ENCODE results near the gene GET4. TPM values are rescaled to one million over a fixed set of nuclear protein-coding genes. Genes with fewer than 3 reads are reported as not detected.
"Not testable (repeated sequence)": the region's sequence is repeated elsewhere in the genome, so short reads cannot be mapped to it uniquely, and the experiment has no call there.

Gene GET4
- total RNA-seq, 1 experiment from 2014 or later = 130 TPM

DNA sequence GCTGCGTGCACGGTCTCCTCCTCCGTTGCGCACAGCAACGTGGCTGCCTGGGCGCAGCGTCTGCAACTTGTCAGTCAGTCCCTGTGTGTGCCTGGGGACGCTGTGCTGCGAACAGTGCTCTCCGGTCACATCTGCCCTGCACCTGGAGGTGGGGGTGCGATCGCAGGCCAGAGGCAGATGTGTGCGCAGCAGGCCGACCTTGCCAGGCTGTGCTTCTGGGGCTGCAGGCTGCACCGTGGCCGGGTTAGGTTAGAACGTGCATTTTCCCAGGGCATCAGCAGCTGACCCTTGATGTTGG is 8.2 kb upstream of the GET4 start:
- no peak overlapping the region for H3K4me3 Mint-ChIP-seq (ENCODE audit: unreplicated experiment)
- H3K4me1 Mint-ChIP-seq (ENCODE audit: low read depth, unreplicated experiment) = peaks cover 2% of the 10 kb centered on the region
- peaks cover 79% of the 10 kb centered on the region for H3K36me3 Mint-ChIP-seq (ENCODE audit: insufficient read depth, unreplicated experiment)
- H3K4me3 ChIP-seq (ENCODE audit: low read depth, low read length) = no peak overlapping the region
- H3K27me3 Mint-ChIP-seq (ENCODE audit: insufficient read depth, unreplicated experiment) = no peaks in the 10 kb centered on the region
- ChIA-PET CTCF (no interaction called here), POLR2A (no interaction called here)
- no peaks in the 10 kb centered on the region for H3K27me3 ChIP-seq (replicated peaks; ENCODE audit: control insufficient read depth, insufficient read depth, low read length)
- peaks cover 5% of the 10 kb centered on the region for H3K36me3 ChIP-seq (ENCODE audit: control insufficient read depth, insufficient read depth, low read length)
- BruUV-seq (replicated peaks) = no TSS peak
- intact Hi-C loops (cut with micrococcal nuclease; ENCODE audit: unreplicated experiment) = no loop called here
- H3K9me3 Mint-ChIP-seq (ENCODE audit: unreplicated experiment) = no peaks in the 10 kb centered on the region
- no peaks in the 10 kb centered on the region for H3K4me1 ChIP-seq
- TF ChIP-seq, protein P1, sequence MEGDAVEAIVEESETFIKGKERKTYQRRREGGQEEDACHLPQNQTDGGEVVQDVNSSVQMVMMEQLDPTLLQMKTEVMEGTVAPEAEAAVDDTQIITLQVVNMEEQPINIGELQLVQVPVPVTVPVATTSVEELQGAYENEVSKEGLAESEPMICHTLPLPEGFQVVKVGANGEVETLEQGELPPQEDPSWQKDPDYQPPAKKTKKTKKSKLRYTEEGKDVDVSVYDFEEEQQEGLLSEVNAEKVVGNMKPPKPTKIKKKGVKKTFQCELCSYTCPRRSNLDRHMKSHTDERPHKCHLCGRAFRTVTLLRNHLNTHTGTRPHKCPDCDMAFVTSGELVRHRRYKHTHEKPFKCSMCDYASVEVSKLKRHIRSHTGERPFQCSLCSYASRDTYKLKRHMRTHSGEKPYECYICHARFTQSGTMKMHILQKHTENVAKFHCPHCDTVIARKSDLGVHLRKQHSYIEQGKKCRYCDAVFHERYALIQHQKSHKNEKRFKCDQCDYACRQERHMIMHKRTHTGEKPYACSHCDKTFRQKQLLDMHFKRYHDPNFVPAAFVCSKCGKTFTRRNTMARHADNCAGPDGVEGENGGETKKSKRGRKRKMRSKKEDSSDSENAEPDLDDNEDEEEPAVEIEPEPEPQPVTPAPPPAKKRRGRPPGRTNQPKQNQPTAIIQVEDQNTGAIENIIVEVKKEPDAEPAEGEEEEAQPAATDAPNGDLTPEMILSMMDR (IDR thresholded peaks at IDR 0.05; ENCODE audit: insufficient read depth in 1 of 2, low read depth in 1 of 2, low read length in 1 of 2, severe bottlenecking in 1 of 2, unreplicated experiment in 1 of 2) = no peak
- H3K27ac Mint-ChIP-seq (ENCODE audit: unreplicated experiment) = no peak overlapping the region
- DNase-seq = no peak
- H3K9me3 ChIP-seq = no peaks in the 10 kb centered on the region

DNA sequence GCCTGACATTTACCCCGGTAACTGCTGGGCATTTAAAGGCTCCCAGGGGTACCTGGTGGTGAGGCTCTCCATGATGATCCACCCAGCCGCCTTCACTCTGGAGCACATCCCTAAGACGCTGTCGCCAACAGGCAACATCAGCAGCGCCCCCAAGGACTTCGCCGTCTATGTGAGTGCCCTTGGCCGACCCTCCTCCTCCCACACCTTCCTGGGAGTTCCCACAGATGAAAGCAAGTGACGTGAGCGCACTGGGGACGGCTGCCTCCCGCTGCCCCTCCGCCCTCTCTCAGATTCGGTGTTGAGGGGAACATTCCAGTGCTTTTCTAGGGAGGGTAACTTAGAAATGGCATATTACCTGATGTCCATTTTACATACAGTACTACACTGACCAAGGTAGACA is 7.0 kb upstream of the GET4 start:
- no TSS peak for BruUV-seq (replicated peaks)
- TF ChIP-seq, protein P1 (IDR thresholded peaks at IDR 0.05; ENCODE audit: insufficient read depth in 1 of 2, low read depth in 1 of 2, low read length in 1 of 2, severe bottlenecking in 1 of 2, unreplicated experiment in 1 of 2) = no peak
- POLR2A ChIA-PET = no interaction called here

DNA sequence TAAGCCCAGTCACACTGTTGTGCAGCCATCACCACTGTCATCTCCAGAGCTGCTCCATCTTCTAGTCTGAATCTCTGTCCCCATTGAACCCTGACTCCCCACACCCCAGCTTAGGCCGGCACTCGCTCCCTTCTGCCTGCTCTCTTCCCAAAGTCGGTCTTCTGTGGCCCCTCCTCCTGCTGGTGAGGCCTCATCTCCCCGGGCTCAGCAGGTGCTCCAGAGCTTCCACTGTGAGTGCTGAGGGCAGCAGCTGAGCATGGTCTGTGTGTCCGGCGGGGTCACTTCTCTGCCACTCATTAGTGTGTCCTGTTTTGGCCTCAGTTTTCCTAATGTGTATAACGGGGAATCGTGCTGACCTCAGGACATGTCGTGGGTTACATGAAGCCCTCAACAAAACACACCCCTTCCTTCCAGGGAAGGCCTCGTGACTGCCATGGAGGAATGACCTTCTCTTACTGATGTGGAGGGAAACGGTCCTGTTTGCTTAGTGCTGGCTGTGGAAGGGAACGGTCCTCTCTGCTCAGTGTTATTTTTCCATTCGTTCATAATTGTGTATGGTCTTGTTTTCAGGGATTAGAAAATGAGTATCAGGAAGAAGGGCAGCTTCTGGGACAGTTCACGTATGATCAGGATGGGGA is 4.3 kb upstream of the GET4 start:
- H3K36me3 Mint-ChIP-seq (ENCODE audit: insufficient read depth, unreplicated experiment) = peaks cover 57% of the 10 kb centered on the region
- Histone ChIP-seq H3K36me3 (ENCODE audit: control insufficient read depth, insufficient read depth, low read length) (peaks cover 5% of the 10 kb centered on the region), H3K4me3 (ENCODE audit: low read depth, low read length) (no peak overlapping the region), H3K27me3 (replicated peaks; ENCODE audit: control insufficient read depth, insufficient read depth, low read length) (no peaks in the 10 kb centered on the region), H3K9me3 (no peaks in the 10 kb centered on the region), H3K4me1 (peaks cover 16% of the 10 kb centered on the region)
- H3K27me3 Mint-ChIP-seq (ENCODE audit: insufficient read depth, unreplicated experiment) = no peaks in the 10 kb centered on the region
- no peaks in the 10 kb centered on the region for H3K9me3 Mint-ChIP-seq (ENCODE audit: unreplicated experiment)
- ChIA-PET CTCF (interaction anchor here (0.6 to 1.3 kb wide), 2 partner anchors 33 to 36 kb away, joined by 4 to 6 read pairs; no protein-coding TSS in a partner anchor), POLR2A (no interaction called here)
- DNase-seq = no peak
- H3K27ac Mint-ChIP-seq (ENCODE audit: unreplicated experiment) = no peak overlapping the region
- BruUV-seq (replicated peaks) = no TSS peak
- peaks cover 9% of the 10 kb centered on the region for H3K4me1 Mint-ChIP-seq (ENCODE audit: low read depth, unreplicated experiment)
- intact Hi-C loops (cut with micrococcal nuclease; ENCODE audit: unreplicated experiment) = loop anchor here (2.0 to 5.0 kb wide), 2 partner anchors 55 to 549 kb away; no protein-coding TSS in a partner anchor
- TF ChIP-seq, protein P1 (IDR thresholded peaks at IDR 0.05; ENCODE audit: insufficient read depth in 1 of 2, low read depth in 1 of 2, low read length in 1 of 2, severe bottlenecking in 1 of 2, unreplicated experiment in 1 of 2) = no peak
- no peak overlapping the region for H3K4me3 Mint-ChIP-seq (ENCODE audit: unreplicated experiment)

More for the DNA sequence above, 7.0 kb upstream of the GET4 start:
- no peaks in the 10 kb centered on the region for H3K9me3 Mint-ChIP-seq (ENCODE audit: unreplicated experiment)
- Histone ChIP-seq H3K27me3 (replicated peaks; ENCODE audit: control insufficient read depth, insufficient read depth, low read length) (no peaks in the 10 kb centered on the region), H3K36me3 (ENCODE audit: control insufficient read depth, insufficient read depth, low read length) (peaks cover 5% of the 10 kb centered on the region), H3K4me1 (peaks cover 9% of the 10 kb centered on the region), H3K9me3 (no peaks in the 10 kb centered on the region), H3K4me3 (ENCODE audit: low read depth, low read length) (no peak overlapping the region)
- peaks cover 9% of the 10 kb centered on the region for H3K4me1 Mint-ChIP-seq (ENCODE audit: low read depth, unreplicated experiment)
- no peak overlapping the region for H3K27ac Mint-ChIP-seq (ENCODE audit: unreplicated experiment)
- CTCF ChIA-PET = no interaction called here
- no peak for DNase-seq
- no peak overlapping the region for H3K4me3 Mint-ChIP-seq (ENCODE audit: unreplicated experiment)
- intact Hi-C loops (cut with micrococcal nuclease; ENCODE audit: unreplicated experiment) = no loop called here
- peaks cover 74% of the 10 kb centered on the region for H3K36me3 Mint-ChIP-seq (ENCODE audit: insufficient read depth, unreplicated experiment)
- H3K27me3 Mint-ChIP-seq (ENCODE audit: insufficient read depth, unreplicated experiment) = no peaks in the 10 kb centered on the region

DNA sequence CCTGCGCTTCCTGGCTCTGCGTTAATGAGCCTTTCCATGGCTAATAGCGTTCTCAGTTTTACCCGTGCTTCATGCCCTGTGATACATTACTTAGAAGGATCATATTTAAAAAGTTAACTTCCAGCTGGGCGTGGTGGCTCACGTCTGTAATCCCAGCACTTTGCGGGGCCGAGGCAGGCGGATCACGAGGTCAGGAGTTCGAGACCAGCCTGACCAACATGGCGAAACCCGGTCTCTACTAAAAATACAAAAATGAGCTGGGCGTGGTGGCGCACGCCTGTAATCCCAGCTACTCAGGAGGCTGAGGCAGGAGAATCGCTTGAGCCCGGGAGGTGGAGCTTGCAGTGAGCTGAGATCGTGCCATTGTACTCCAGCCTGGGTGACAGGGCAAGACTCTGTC is 3.7 kb upstream of the GET4 start:
- DNase-seq; H3K27me3 Mint-ChIP-seq (ENCODE audit: insufficient read depth, unreplicated experiment): not testable (repeated sequence)

More for the DNA sequence above, 3.7 kb upstream of the GET4 start:
- H3K4me1 Mint-ChIP-seq (ENCODE audit: low read depth, unreplicated experiment); H3K27me3 ChIP-seq (replicated peaks; ENCODE audit: control insufficient read depth, insufficient read depth, low read length); BruUV-seq (replicated peaks); H3K9me3 Mint-ChIP-seq (ENCODE audit: unreplicated experiment); H3K9me3 ChIP-seq; POLR2A ChIA-PET; H3K36me3 ChIP-seq (ENCODE audit: control insufficient read depth, insufficient read depth, low read length); H3K4me3 Mint-ChIP-seq (ENCODE audit: unreplicated experiment); H3K4me3 ChIP-seq (ENCODE audit: low read depth, low read length): not testable (repeated sequence)
- peak overlapping the region; percentile 48 for H3K27ac Mint-ChIP-seq (ENCODE audit: unreplicated experiment)
- peaks cover 16% of the 10 kb centered on the region for H3K4me1 ChIP-seq
- CTCF ChIA-PET = interaction anchor here (1.4 to 3.6 kb wide), 3 partner anchors 13 to 531 kb away, joined by 4 to 58 read pairs (median 16); no protein-coding TSS in a partner anchor
- intact Hi-C loops (cut with micrococcal nuclease; ENCODE audit: unreplicated experiment) = loop anchor here (1.0 to 5.0 kb wide), 5 partner anchors 11 to 550 kb away; no protein-coding TSS in a partner anchor
- peaks cover 54% of the 10 kb centered on the region for H3K36me3 Mint-ChIP-seq (ENCODE audit: insufficient read depth, unreplicated experiment)
